ENCODE data around the gene ADK. TPM values are rescaled to one million over a fixed set of nuclear protein-coding genes. Genes with fewer than 3 reads are reported as not detected.

The ADK gene
- total RNA-seq, 2 experiments from 2014 or later = 56.9 to 57.5 TPM

GRCh38 chr10:74223755-74224529 lies 72.9 kb downstream of the ADK start:
- intact Hi-C loops (cut with micrococcal nuclease) = no loop called here
- DNase-seq = peak; percentile 37
- Mint-ChIP-seq H3K4me1 (ENCODE audit: low read depth) (peaks cover 27% of the 10 kb centered on the region), H3K36me3 (ENCODE audit: low read depth) (peaks cover 15% of the 10 kb centered on the region), H3K4me3 (peak overlapping the region; percentile 42), H3K9me3 (peaks cover 1% of the 10 kb centered on the region), H3K27ac (peak overlapping the region; percentile 92), H3K27me3 (no peaks in the 10 kb centered on the region)
- no peak for TF ChIP-seq CTCF (IDR thresholded peaks at IDR 0.05)
- peak; percentile 88 for ATAC-seq
- ChIA-PET POLR2A (interaction anchor here (0.7 to 1.2 kb wide), 2 partner anchors 11 to 43 kb away, joined by 3 read pairs; no protein-coding TSS in a partner anchor), CTCF (no interaction called here)

- H3K36me3 Mint-ChIP-seq (ENCODE audit: low read depth) = peaks cover 18% of the 10 kb centered on the region
- peaks cover 35% of the 10 kb centered on the region for H3K4me1 Mint-ChIP-seq (ENCODE audit: low read depth)
- no peak overlapping the region for H3K4me3 Mint-ChIP-seq
- no peak for TF ChIP-seq CTCF (IDR thresholded peaks at IDR 0.05)
- no peaks in the 10 kb centered on the region for H3K27me3 Mint-ChIP-seq
- peak overlapping the region; percentile 88 for H3K27ac Mint-ChIP-seq
- CTCF ChIA-PET = interaction anchor here (1.2 to 1.6 kb wide), 3 partner anchors 15 to 16 kb away, joined by 3 to 6 read pairs (median 4); no protein-coding TSS in a partner anchor
- intact Hi-C loops (cut with micrococcal nuclease) = no loop called here
- ATAC-seq (peak; percentile 15), DNase-seq (peak; percentile 14)
- H3K9me3 Mint-ChIP-seq = no peaks in the 10 kb centered on the region
- POLR2A ChIA-PET = interaction anchor here (0.9 to 1.0 kb wide), 3 partner anchors 38 to 884 kb away, joined by 3 read pairs; partner anchors contain the start of gene SAMD8
These were observed 76.8 kb downstream of the ADK start for GRCh38 chr10:74227697-74228424.

- ChIA-PET CTCF (no interaction called here), POLR2A (interaction anchor here (0.6 kb wide), 1 partner anchor 449 kb away, joined by 7 read pairs; no protein-coding TSS in a partner anchor)
- TF ChIP-seq CTCF (IDR thresholded peaks at IDR 0.05) = no peak
- Mint-ChIP-seq H3K27ac (no peak overlapping the region), H3K36me3 (ENCODE audit: low read depth) (peaks cover 6% of the 10 kb centered on the region), H3K27me3 (no peaks in the 10 kb centered on the region), H3K9me3 (no peaks in the 10 kb centered on the region), H3K4me1 (ENCODE audit: low read depth) (peaks cover 23% of the 10 kb centered on the region), H3K4me3 (no peak overlapping the region)
- intact Hi-C loops (cut with micrococcal nuclease) = loop anchor here (10.0 kb wide), 1 partner anchor 57 kb away; no protein-coding TSS in a partner anchor
- DNase-seq = no peak
- ATAC-seq = no peak
These were observed 80.4 kb downstream of the ADK start for GRCh38 chr10:74231375-74231774.

GRCh38 chr10:74233281-74233680 lies 82.3 kb downstream of the ADK start:
- H3K27ac Mint-ChIP-seq = no peak overlapping the region
- ATAC-seq (no peak), DNase-seq (no peak)
- H3K36me3 Mint-ChIP-seq (ENCODE audit: low read depth) = peaks cover 4% of the 10 kb centered on the region
- intact Hi-C loops (cut with micrococcal nuclease) = loop anchor here (10.0 kb wide), 1 partner anchor 58 kb away; no protein-coding TSS in a partner anchor
- H3K9me3 Mint-ChIP-seq = no peaks in the 10 kb centered on the region
- POLR2A ChIA-PET = no interaction called here
- H3K4me1 Mint-ChIP-seq (ENCODE audit: low read depth) = peaks cover 14% of the 10 kb centered on the region
- H3K4me3 Mint-ChIP-seq = no peak overlapping the region
- CTCF ChIA-PET = interaction anchor here (1.0 to 3.2 kb wide), 2 partner anchors 10 to 20 kb away, joined by 3 to 14 read pairs; no protein-coding TSS in a partner anchor
- TF ChIP-seq CTCF (IDR thresholded peaks at IDR 0.05) = no peak
- no peaks in the 10 kb centered on the region for H3K27me3 Mint-ChIP-seq

Data from activated CD8-positive, alpha-beta T cell treated with anti-CD3 and anti-CD28 coated beads for 36 hours (primary cell).